NCI-H1105 (cell line): Measurements from ENCODE around the gene HLA-DQA1.
"Not testable (repeated sequence)": the region's sequence is repeated elsewhere in the genome, so short reads cannot be mapped to it uniquely, and the experiment has no call there.

Experiments
- DNase-seq: peaks from one replicate; lab custom pipeline; 2025; lab: John Stamatoyannopoulos, UW

HLA-DQA1 gene

GRCh38 chr6:32637219-32637880, at the start of gene HLA-DQA1:
HLA-DQA1 (plus strand) TSS chr6:32637406; CDS start chr6:32637459, 53 bp downstream.
- no peak for DNase-seq

- DNase-seq, result no peak
Measured at GRCh38 chr6:32588156-32588555, 49.0 kb upstream of the HLA-DQA1 start.

DNA sequence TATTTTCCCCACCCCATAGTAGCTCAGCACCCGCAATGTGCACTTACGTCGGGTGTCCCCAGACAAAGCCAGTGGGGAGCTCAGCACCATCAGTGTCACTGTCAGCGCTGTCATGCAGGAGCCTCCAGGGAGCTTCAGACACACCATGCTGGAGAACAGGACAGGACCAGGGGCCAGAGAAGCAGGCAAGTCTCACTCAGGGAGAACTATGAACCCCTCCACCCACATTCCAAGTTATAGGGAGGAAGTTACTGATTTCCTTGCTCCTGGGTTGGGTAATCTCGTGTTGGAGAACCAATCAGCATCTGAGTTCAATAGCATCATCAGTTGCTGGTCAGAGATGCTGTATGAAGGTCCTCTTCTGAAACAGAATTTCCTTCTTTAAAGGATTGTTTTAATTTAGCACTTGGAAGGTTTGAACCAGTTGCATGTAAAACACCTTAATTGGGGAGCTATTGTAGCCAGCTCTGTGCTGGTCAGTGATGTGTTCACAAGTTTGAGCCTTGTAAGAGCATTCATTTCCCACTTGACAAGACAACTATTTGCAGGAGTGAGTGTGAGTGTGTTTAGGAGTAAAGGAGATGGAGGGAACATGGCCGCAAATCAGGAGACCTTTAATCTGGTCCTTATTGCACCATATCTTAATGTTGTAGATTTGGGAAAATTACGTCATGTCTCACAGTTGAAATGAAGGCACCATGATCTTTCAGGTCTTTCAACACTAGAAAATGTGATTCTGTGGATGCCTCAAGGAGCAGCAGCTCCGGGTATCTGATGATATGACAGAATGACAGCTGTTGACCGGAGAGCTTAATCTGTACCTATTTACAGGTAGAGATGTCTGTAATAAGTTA, 47.4 kb upstream of the HLA-DQA1 start, which contains the start of gene HLA-DRB1:
TSS of gene HLA-DRB1 (minus strand) at position 253 of the 854 bp plus-strand sequence. CDS start at position 147, 106 bp downstream.
- DNase-seq, result no peak

DNA sequence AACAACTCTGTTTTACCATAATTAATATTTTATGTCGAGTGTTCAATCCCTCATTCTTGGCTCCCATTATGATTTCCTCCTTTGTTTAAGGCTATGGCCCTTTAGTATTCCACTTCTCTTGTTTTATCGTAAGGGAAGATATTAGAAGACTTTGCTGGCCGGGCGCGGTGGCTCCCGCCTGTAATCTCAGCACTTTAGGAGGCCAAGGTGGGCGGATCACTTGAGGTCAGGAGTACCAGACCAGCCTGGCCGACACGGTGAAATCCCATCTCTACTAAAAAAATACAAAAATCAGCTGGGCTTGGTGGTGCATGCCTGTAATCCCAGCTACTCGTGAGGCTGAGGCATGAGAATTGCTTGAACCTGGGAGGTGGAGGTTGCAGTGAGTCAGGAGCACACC, 46.5 kb upstream of the HLA-DQA1 start:
- DNase-seq, result not testable (repeated sequence)

DNA sequence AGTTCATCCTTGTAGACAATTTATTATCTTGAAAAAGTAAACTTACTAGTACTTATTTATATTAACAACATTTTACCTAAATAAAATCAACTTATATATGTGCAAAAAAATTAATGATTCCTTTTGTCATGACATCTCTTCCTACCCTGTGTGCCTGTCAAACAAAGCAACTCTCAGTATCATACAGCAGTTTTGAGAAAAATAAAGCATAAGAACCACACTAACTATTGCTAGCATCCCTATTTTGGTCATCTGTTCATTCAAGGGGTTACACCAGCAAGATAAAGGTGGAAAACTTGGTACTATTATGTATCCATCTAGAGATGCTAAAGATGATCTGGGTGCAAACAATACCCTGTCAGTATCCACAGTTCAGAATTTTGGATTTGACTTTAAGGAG, 40.2 kb upstream of the HLA-DQA1 start:
- DNase-seq, result no peak

GRCh38 chr6:32602383-32602782, 34.8 kb upstream of the HLA-DQA1 start:
- no peak for DNase-seq

DNA sequence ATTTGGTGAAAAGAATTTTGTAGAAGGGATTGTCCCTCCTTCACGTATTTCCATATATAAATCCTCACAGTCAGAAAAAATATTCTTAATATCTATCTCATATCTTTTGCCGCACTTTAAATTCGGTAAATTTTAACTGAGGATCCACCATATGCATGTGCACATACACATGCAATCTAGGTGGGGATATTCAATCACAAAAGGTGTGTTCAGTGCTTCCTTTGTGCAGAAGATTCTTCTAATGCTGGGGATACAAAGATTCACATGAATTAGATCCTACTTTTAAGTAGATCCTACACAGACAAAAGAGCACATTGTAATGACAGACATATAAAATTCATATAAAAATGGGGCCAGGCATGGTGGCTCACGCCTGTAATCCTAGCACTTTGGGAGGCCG, 34.0 kb upstream of the HLA-DQA1 start:
- DNase-seq, result no peak

GRCh38 chr6:32603888-32604287, 33.3 kb upstream of the HLA-DQA1 start:
- no peak for DNase-seq

GRCh38 chr6:32604434-32604877, 32.8 kb upstream of the HLA-DQA1 start:
- no peak for DNase-seq

DNA sequence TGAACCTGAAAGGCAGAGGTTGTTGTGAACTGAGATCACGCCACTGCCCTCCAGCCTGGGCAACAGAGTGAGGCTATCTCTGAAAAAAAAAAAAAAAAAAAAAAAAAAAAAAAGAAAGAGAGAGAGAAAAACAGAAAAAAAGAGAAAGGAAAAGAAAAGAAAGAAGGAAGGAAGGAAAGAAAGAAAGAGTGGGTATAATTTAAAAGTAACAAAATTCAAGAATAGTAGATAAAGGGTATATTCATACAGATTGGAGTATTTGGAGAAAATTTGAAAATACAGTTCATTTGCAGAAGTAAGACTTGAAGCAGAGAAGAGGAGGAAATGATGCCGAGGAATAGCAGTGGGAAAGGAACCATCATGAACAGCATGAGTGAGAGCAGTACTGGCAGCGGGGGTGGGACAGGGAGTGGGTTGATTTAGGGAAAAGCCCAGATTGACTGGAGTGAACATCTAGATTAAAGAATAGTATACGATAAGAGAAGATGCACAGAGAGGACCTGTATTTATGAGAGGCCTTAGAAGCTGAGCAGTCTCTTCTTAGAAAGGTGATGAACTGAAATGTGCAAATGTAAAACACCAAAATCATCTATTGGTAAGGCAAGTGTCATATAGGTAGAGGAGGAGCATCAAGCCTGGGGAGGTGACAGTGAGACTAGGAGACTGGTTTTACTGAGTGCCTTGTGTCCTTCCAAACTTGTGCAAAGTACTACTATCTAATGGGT, 29.8 kb upstream of the HLA-DQA1 start:
- no peak for DNase-seq

GRCh38 chr6:32607988-32608298, 29.3 kb upstream of the HLA-DQA1 start:
- DNase-seq, result no peak

GRCh38 chr6:32608362-32608761, 28.8 kb upstream of the HLA-DQA1 start:
- no peak for DNase-seq

- DNase-seq, result no peak
Measured at GRCh38 chr6:32609391-32609730, 27.8 kb upstream of the HLA-DQA1 start.

GRCh38 chr6:32609731-32610640, 27.2 kb upstream of the HLA-DQA1 start:
- DNase-seq, result no peak

DNA sequence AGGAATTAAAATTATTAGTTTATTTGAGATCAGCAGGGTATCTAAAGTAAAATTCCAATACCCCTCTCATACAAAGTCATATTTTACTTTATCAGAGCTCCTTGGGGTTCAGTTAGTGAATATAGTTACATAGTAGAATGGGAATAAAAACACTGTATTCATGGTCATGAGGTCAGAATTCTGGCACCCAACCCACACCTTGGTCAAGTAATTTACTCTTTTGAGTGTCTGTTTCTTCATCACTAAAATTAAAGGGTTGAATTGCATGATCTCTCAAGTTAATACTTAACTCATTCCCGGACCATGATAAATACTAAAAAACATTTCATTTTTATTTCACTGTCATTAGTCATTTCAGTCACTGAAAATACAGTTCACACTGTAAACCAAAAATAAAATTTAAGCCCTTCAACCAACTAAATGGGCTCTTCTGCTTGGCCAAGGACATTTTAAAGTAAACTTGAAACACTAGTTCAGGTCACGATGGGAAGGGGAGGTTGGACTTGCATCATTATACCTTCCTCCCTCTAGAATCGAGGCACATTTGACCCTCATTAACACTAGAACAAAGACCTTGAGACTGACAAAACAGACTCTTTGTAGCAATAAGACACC, 26.4 kb upstream of the HLA-DQA1 start:
- DNase-seq, result no peak

GRCh38 chr6:32613475-32613874, 23.7 kb upstream of the HLA-DQA1 start:
- no peak for DNase-seq

DNA sequence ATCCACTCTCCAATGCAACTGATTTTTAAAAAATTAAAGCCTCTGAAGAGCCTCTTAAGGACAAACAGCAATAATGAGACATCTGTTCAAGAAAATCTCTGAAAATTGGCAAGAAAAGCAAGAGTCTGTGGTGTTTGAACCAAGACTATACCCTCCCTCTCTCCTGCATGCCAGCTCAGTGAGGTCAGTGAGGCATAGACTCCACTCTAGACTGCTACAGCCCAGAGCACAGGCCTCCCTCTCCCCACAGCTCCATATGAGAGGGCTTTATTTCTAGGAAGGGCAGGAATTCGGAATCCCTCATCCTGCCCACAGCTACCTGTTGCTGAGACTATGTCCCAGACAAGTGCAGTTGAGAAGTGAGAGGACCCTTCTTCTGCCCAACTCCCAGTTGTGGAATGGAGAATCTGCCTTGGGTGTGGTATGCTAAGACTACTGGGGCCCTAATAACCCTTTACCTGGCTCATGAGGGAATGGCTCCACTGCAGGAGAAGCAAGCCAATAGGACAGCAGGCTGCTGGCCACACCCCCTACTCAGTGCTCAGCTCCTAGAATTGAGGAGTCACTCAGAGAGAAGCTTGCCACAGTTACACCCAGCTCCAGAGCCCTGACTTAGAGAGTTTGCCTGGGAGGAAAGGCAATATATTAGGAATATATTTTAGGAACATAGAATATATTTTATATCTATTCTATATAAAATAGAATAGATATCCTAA, 22.7 kb upstream of the HLA-DQA1 start:
- no peak for DNase-seq

DNA sequence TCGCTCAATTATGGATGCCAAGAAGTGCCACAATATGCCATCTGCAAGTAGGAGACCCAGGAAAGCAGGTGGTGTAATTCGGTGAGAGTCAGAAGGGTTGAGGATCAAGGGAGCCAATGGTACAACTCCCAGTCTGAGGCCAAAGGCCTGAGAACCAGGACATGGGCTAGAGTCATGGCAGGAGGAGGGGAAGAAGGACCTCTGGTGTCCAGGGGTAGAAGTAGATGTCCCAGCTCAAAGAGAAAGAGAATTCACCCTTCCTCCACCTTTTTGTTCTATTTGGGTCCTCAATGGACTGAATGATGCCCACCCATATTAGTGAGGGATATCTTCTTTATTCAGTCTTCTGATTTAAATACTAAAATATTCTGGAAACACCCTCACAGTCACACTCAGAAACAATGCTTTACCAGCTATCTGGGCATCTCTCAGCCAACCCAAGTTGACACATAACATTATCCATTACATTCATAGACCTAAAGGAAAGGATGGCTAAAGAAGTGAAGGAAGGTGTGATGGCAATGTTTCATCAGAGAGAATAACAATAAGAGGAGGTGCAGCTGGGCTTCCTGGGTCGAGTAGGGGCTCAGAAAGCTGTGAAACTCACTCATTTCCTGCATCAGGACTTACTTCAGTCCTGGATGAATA, 21.2 kb upstream of the HLA-DQA1 start:
- DNase-seq, result no peak

DNA sequence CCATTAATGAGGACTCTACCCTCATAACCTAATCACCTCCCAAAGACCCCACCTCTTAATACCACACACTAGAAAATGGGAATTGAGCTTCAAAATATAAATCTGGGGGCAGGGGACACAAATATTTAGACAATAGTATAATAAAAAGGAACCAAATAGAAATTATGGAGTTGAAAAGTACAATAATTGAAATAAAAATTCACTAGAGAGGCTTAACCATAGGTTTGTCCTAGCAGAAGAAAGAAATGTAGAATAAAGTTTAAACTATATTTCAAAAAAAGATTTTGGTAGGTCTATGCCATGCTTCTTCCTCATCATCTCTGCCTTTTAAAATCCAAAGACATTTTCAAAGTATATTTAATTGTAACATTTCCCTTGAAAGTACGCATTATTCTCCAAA, 19.5 kb upstream of the HLA-DQA1 start:
- no peak for DNase-seq

GRCh38 chr6:32621372-32621771, 15.8 kb upstream of the HLA-DQA1 start:
- no peak for DNase-seq
